Neural crest cell (in vitro differentiated cells): Measurements from ENCODE around the gene ARVCF. TPM values are rescaled to one million over a fixed set of nuclear protein-coding genes. Genes with fewer than 3 reads are reported as not detected.

Experiments
- DNase-seq: peaks from one replicate; pipeline ENCODE4 v3.0.0; 2021; ENCODE audit warnings: low read depth, mixed read lengths, low spot score
- H3K27ac Mint-ChIP-seq: one replicate; pipeline ENCODE4 v1.8.0; 2021; ENCODE audit warnings: mild to moderate bottlenecking, mixed read lengths; ENCODE audit not compliant: unreplicated experiment
- H3K27me3 Mint-ChIP-seq: 2 replicates; pipeline ENCODE4 v1.8.0; 2021; ENCODE audit warnings: low read depth, mild to moderate bottlenecking, mixed read lengths
- H3K36me3 Mint-ChIP-seq: 2 replicates; pipeline ENCODE4 v1.8.0; 2021; ENCODE audit warnings: low read depth, mild to moderate bottlenecking, mixed read lengths
- H3K4me1 Mint-ChIP-seq: 2 replicates; pipeline ENCODE4 v1.8.0; 2021; ENCODE audit warnings: mixed read lengths
- H3K4me3 Mint-ChIP-seq: one replicate; pipeline ENCODE4 v1.8.0; 2021; ENCODE audit warnings: mild to moderate bottlenecking, mixed read lengths
- H3K9me3 Mint-ChIP-seq: 2 replicates; pipeline ENCODE4 v1.8.0; 2021; ENCODE audit warnings: mixed read lengths
- CTCF ChIP-seq: fragments of 200-600 bp; sonication (generic); conservative IDR thresholded peaks from 2 replicates; pipeline ENCODE4 v1.5.0; 2021; ENCODE audit warnings: antibody characterized with exemption, mild to moderate bottlenecking
- total RNA-seq: library from RNA; stranded (reverse); gene quantifications from 2 replicates; pipeline ENCODE4 v1.2.1, GENCODE V29; 2021

Gene ARVCF
- total RNA-seq, 1 donor from 2014 or later, result 105 TPM

GRCh38 chr22:20036084-20036482 lies 19.5 kb upstream of the ARVCF start:
- Mint-ChIP-seq H3K27me3 (no peaks in the 10 kb centered on the region), H3K27ac (no peak overlapping the region), H3K9me3 (no peaks in the 10 kb centered on the region), H3K36me3 (peaks cover 3% of the 10 kb centered on the region), H3K4me1 (peaks cover 14% of the 10 kb centered on the region), H3K4me3 (no peak overlapping the region)
- TF ChIP-seq CTCF, result no peak
- DNase-seq, result no peak

GRCh38 chr22:20035375-20036083 lies 18.9 kb upstream of the ARVCF start:
- H3K27ac Mint-ChIP-seq, result peak overlapping the region; percentile 35
- H3K9me3 Mint-ChIP-seq, result no peaks in the 10 kb centered on the region
- H3K27me3 Mint-ChIP-seq, result no peaks in the 10 kb centered on the region
- no peak for DNase-seq
- no peak overlapping the region for H3K4me3 Mint-ChIP-seq
- H3K36me3 Mint-ChIP-seq, result peaks cover 3% of the 10 kb centered on the region
- no peak for TF ChIP-seq CTCF
- peaks cover 14% of the 10 kb centered on the region for H3K4me1 Mint-ChIP-seq

DNA sequence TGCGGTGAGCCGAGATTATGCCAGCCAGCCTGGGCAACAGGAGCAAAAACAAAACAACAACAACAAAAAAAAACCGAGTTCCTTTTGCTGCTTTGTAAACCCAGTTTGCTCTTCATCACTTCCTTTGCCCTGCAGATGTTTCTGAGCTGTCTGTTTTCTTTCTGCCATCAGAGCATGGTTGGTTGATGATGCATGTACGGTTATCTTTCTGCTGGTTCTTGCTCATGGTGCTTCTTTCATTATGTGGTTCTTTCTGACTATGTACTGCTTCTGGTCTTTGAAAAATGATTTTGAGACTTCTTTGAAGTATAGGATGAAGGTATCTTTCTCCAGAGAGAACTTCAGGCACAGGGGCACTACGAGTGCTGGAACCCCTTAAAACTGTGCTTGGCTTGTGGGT lies 17.5 kb upstream of the ARVCF start:
- peaks cover 3% of the 10 kb centered on the region for H3K36me3 Mint-ChIP-seq
- TF ChIP-seq CTCF, result no peak
- H3K4me1 Mint-ChIP-seq, result peaks cover 14% of the 10 kb centered on the region
- H3K9me3 Mint-ChIP-seq, result no peaks in the 10 kb centered on the region
- no peak overlapping the region for H3K27ac Mint-ChIP-seq
- H3K27me3 Mint-ChIP-seq, result no peaks in the 10 kb centered on the region
- no peak overlapping the region for H3K4me3 Mint-ChIP-seq
- no peak for DNase-seq

GRCh38 chr22:20033045-20033706 lies 16.6 kb upstream of the ARVCF start:
- no peak overlapping the region for H3K4me3 Mint-ChIP-seq
- TF ChIP-seq CTCF, result no peak
- DNase-seq, result no peak
- H3K4me1 Mint-ChIP-seq, result peaks cover 9% of the 10 kb centered on the region
- no peak overlapping the region for H3K27ac Mint-ChIP-seq
- H3K27me3 Mint-ChIP-seq, result no peaks in the 10 kb centered on the region
- no peaks in the 10 kb centered on the region for H3K9me3 Mint-ChIP-seq
- peaks cover 3% of the 10 kb centered on the region for H3K36me3 Mint-ChIP-seq

- Mint-ChIP-seq H3K27me3 (no peaks in the 10 kb centered on the region), H3K9me3 (no peaks in the 10 kb centered on the region), H3K4me1 (peaks cover 2% of the 10 kb centered on the region), H3K36me3 (no peaks in the 10 kb centered on the region), H3K4me3 (no peak overlapping the region), H3K27ac (no peak overlapping the region)
- DNase-seq, result no peak
- no peak for TF ChIP-seq CTCF
Measured at GRCh38 chr22:20032407-20032991, 15.9 kb upstream of the ARVCF start.
